Caco-2 (cell line): Measurements from ENCODE around the gene ZDHHC13. TPM values are rescaled to one million over a fixed set of nuclear protein-coding genes. Genes with fewer than 3 reads are reported as not detected.

Source experiments
- BruUV-seq: library from RNA; stranded (reverse); fragments of 400-500 nt; replicated peaks from 2 replicates; lab custom pipeline; 2021; lab: Mats Ljungman, UMichigan
- CTCF ChIA-PET: fragments of 300-600 bp; sonication (Branson Sonifier 250); formaldehyde crosslinking; loops from one replicate; lab custom pipeline; 2022; ENCODE audit warnings: antibody characterized with exemption; lab: Charles Lee
- POLR2A ChIA-PET: fragments of 300-600 bp; sonication (Branson Sonifier 250); formaldehyde crosslinking; loops from one replicate; lab custom pipeline; 2022; ENCODE audit warnings: antibody characterized with exemption; lab: Charles Lee
- DNase-seq, 2 experiments: peaks; one replicate each; pipeline versions ENCODE4 v3.0.0 to v3.0.0-alpha.2; 2020 to 2022
- H3K27me3 ChIP-seq: replicated peaks from 2 replicates; pipeline ENCODE4 v1.6.0; 2011; ENCODE audit warnings: low read length; ENCODE audit not compliant: control insufficient read depth, insufficient read depth
- H3K36me3 ChIP-seq: 2 replicates; pipeline ENCODE4 v1.5.1; 2011; ENCODE audit warnings: low read length; ENCODE audit not compliant: control insufficient read depth, insufficient read depth
- H3K4me1 ChIP-seq: fragments of 250-450 bp; sonication (Bioruptor Pico); 2 replicates; pipeline ENCODE4 v1.5.1; 2020; ENCODE audit warnings: mild to moderate bottlenecking
- H3K4me3 ChIP-seq: 2 replicates; pipeline ENCODE4 v1.5.1; 2011; ENCODE audit warnings: low read depth, mild to moderate bottlenecking, control low read depth, low read length
- H3K9me3 ChIP-seq: fragments of 250-450 bp; sonication (Bioruptor Pico); 2 replicates; pipeline ENCODE4 v1.5.1; 2020; ENCODE audit warnings: mild to moderate bottlenecking, moderate library complexity
- H3K27ac Mint-ChIP-seq: one replicate; pipeline ENCODE4 v1.8.0; 2022; ENCODE audit warnings: mixed read lengths; ENCODE audit not compliant: unreplicated experiment
- H3K27me3 Mint-ChIP-seq: one replicate; pipeline ENCODE4 v1.8.0; 2022; ENCODE audit warnings: mixed read lengths; ENCODE audit not compliant: insufficient read depth, unreplicated experiment
- H3K36me3 Mint-ChIP-seq: one replicate; pipeline ENCODE4 v1.8.0; 2022; ENCODE audit warnings: mild to moderate bottlenecking, mixed read lengths; ENCODE audit not compliant: insufficient read depth, unreplicated experiment
- H3K4me1 Mint-ChIP-seq: one replicate; pipeline ENCODE4 v1.8.0; 2022; ENCODE audit warnings: low read depth, mixed read lengths; ENCODE audit not compliant: unreplicated experiment
- H3K4me3 Mint-ChIP-seq: one replicate; pipeline ENCODE4 v1.8.0; 2022; ENCODE audit warnings: mild to moderate bottlenecking, moderate library complexity, mixed read lengths; ENCODE audit not compliant: unreplicated experiment
- H3K9me3 Mint-ChIP-seq: one replicate; pipeline ENCODE4 v1.8.0; 2022; ENCODE audit warnings: mixed read lengths; ENCODE audit not compliant: unreplicated experiment
- intact Hi-C: fragments of 100-400 bp; cut with micrococcal nuclease; formaldehyde crosslinking; loops from one replicate; pipeline ENCODE4 v1.10.0; 2022; ENCODE audit not compliant: unreplicated experiment
- total RNA-seq: library from RNA; stranded (reverse); gene quantifications from 2 replicates; pipeline ENCODE4 v1.2.3, GENCODE V29; 2022
- TF ChIP-seq, protein P1 (sequence below), 2 experiments: fragments of 200-600 bp in 1 of 2; IDR thresholded peaks; 1 replicate in 1 of 2; 2 replicates in 1 of 2; pipeline versions ENCODE4 v1.5.1 to v1.8.0; 2011 to 2022; ENCODE audit warnings: antibody characterized with exemption in 1 of 2, control low read depth in 1 of 2, inconsistent platforms in 1 of 2, low read depth in 1 of 2, low read length in 1 of 2, mild to moderate bottlenecking in 1 of 2, moderate library complexity in 1 of 2; ENCODE audit not compliant: insufficient read depth in 1 of 2, severe bottlenecking in 1 of 2, unreplicated experiment in 1 of 2

The ZDHHC13 gene
- total RNA-seq, 1 experiment from 2014 or later = 21.8 TPM

DNA sequence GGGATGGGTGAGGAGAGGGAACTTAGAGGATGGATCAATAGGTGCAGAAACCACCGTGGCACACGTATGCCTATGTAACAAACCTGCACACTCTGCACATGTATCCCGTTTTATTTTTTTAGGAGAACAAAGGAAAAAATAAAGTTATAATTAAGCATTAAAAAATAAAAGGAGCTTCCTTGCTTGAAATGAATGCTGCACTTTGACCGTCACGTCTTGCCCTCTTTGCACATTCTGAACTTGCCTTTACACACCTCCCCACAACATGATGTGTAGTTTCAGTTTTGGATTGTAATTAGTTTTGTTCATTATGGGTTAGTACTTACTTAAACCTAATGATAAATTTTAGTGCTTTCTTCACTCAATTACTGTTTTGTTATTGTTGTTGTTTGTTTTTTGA lies 87.9 kb downstream of the ZDHHC13 start:
- no TSS peak for BruUV-seq

DNA sequence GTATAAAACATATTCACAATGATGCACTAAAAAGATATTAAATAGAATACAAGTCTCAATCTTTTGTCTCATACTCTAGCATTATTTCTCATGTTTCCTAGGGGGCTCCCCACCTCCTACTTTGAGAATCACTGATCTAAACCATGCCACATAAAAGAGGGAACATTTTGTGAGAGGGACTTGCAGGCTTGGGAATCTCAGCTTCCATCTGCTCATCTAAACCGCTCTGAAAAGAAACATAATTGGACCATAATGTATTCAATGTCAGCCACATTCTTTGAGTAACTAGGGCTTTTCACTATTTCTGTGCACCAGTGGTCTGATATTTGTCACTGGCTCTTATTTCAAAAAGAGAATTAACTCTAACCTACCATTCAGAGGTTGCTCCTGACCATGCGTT lies 91.2 kb downstream of the ZDHHC13 start:
- DNase-seq = no peak
- H3K27me3 ChIP-seq = no peaks in the 10 kb centered on the region
- H3K27me3 Mint-ChIP-seq = no peaks in the 10 kb centered on the region
- H3K9me3 Mint-ChIP-seq = no peaks in the 10 kb centered on the region
- BruUV-seq = no TSS peak
- TF ChIP-seq, protein P1, sequence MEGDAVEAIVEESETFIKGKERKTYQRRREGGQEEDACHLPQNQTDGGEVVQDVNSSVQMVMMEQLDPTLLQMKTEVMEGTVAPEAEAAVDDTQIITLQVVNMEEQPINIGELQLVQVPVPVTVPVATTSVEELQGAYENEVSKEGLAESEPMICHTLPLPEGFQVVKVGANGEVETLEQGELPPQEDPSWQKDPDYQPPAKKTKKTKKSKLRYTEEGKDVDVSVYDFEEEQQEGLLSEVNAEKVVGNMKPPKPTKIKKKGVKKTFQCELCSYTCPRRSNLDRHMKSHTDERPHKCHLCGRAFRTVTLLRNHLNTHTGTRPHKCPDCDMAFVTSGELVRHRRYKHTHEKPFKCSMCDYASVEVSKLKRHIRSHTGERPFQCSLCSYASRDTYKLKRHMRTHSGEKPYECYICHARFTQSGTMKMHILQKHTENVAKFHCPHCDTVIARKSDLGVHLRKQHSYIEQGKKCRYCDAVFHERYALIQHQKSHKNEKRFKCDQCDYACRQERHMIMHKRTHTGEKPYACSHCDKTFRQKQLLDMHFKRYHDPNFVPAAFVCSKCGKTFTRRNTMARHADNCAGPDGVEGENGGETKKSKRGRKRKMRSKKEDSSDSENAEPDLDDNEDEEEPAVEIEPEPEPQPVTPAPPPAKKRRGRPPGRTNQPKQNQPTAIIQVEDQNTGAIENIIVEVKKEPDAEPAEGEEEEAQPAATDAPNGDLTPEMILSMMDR (IDR thresholded peaks at IDR 0.05; ENCODE audit: insufficient read depth in 1 of 2, low read depth in 1 of 2, low read length in 1 of 2, severe bottlenecking in 1 of 2, unreplicated experiment in 1 of 2) = no peak
- peak overlapping the region; percentile 23 for H3K27ac Mint-ChIP-seq
- H3K9me3 ChIP-seq = peaks cover 2% of the 10 kb centered on the region; the same call in 1 of the 2 replicates
- H3K4me3 Mint-ChIP-seq = no peak overlapping the region
- ChIA-PET CTCF (no interaction called here), POLR2A (no interaction called here)
- H3K4me3 ChIP-seq = no peak overlapping the region
- H3K4me1 ChIP-seq = peaks cover 40% of the 10 kb centered on the region
- peaks cover 28% of the 10 kb centered on the region for H3K4me1 Mint-ChIP-seq
- intact Hi-C loops = loop anchor here (2.0 kb wide), 1 partner anchor 33 kb away; the partner anchor contains the start of gene E2F8
- H3K36me3 ChIP-seq = no peaks in the 10 kb centered on the region
- H3K36me3 Mint-ChIP-seq = no peaks in the 10 kb centered on the region

More for the DNA sequence above, 87.9 kb downstream of the ZDHHC13 start:
- Histone ChIP-seq H3K4me1 (peaks cover 34% of the 10 kb centered on the region), H3K27me3 (no peaks in the 10 kb centered on the region), H3K36me3 (no peaks in the 10 kb centered on the region), H3K9me3 (no peaks in the 10 kb centered on the region), H3K4me3 (no peak overlapping the region)
- Mint-ChIP-seq H3K9me3 (no peaks in the 10 kb centered on the region), H3K36me3 (no peaks in the 10 kb centered on the region), H3K4me1 (peaks cover 36% of the 10 kb centered on the region), H3K4me3 (no peak overlapping the region), H3K27me3 (no peaks in the 10 kb centered on the region), H3K27ac (no peak overlapping the region)
- TF ChIP-seq, protein P1 (IDR thresholded peaks at IDR 0.05; ENCODE audit: insufficient read depth in 1 of 2, low read depth in 1 of 2, low read length in 1 of 2, severe bottlenecking in 1 of 2, unreplicated experiment in 1 of 2) = no peak
- POLR2A ChIA-PET = no interaction called here
- intact Hi-C loops = no loop called here
- DNase-seq = no peak
- CTCF ChIA-PET = no interaction called here

DNA sequence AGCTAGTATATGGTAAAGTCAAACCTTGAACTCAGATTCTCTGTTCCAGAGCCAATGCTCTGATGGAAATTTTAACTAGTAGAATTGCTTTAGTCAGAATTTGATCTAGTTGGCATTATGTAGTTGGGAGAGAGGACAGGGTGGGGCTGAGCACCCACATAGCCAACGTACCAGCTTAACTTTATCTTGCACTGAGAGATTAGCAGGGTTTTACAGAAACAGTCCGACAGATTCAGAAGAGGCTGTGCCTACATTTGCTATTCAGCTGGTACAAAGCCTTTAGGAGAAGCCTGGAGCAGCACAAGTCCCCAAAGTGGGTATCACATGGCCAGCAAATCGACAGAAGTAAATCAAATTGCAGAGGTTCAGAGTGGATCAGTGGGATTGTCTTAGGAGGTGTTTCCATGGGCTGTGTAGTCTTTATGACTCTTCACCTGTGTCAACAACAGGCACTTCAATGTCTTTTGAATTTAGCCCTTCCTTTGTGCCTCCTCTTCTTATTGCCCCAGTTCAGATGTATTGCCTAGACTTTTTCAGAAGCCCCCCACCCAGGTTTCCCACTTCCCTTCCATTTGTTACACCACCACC lies 92.1 kb downstream of the ZDHHC13 start:
- ChIA-PET POLR2A (no interaction called here), CTCF (no interaction called here)
- TF ChIP-seq, protein P1 (IDR thresholded peaks at IDR 0.05; ENCODE audit: insufficient read depth in 1 of 2, low read depth in 1 of 2, low read length in 1 of 2, severe bottlenecking in 1 of 2, unreplicated experiment in 1 of 2) = no peak
- H3K4me1 Mint-ChIP-seq = peaks cover 28% of the 10 kb centered on the region
- Histone ChIP-seq H3K36me3 (no peaks in the 10 kb centered on the region), H3K4me3 (no peak overlapping the region), H3K9me3 (peaks cover 2% of the 10 kb centered on the region; the same call in 1 of the 2 replicates), H3K27me3 (no peaks in the 10 kb centered on the region), H3K4me1 (peaks cover 40% of the 10 kb centered on the region)
- H3K36me3 Mint-ChIP-seq = no peaks in the 10 kb centered on the region
- H3K27ac Mint-ChIP-seq = peak overlapping the region; percentile 60
- no peaks in the 10 kb centered on the region for H3K9me3 Mint-ChIP-seq
- H3K4me3 Mint-ChIP-seq = peak overlapping the region; percentile 36
- intact Hi-C loops = loop anchor here (1.0 to 2.0 kb wide), 2 partner anchors 12 to 32 kb away; partner anchors contain the start of gene E2F8
- TSS peak; percentile 44 for BruUV-seq
- H3K27me3 Mint-ChIP-seq = no peaks in the 10 kb centered on the region
- peak in 1 of 2 experiments; percentile 19 for DNase-seq
